ENCODE results near the gene MR1. TPM values are rescaled to one million over a fixed set of nuclear protein-coding genes. Genes with fewer than 3 reads are reported as not detected.

MR1 gene
- total and polyA plus RNA-seq, 4 donors = 1.8 to 13.7 (median 5.1) TPM

GRCh38 chr1:181104042-181104789, 70.4 kb downstream of the MR1 start:
- no peak for DNase-seq (ENCODE audit: low read depth in 4 of 6, low spot score in 6 of 6)
- 9% methylated on average over 14 of the region's 17 CpGs for WGBS (ENCODE audit: insufficient coverage)
- no peaks in the 10 kb centered on the region for H3K27me3 ChIP-seq (ENCODE audit: control insufficient read depth, insufficient read depth, low read length)
- peak overlapping the region; percentile 92 for H3K27ac ChIP-seq (ENCODE audit: low read depth, low read length)
- no peaks in the 10 kb centered on the region for H3K9me3 ChIP-seq (ENCODE audit: control insufficient read depth, insufficient read depth, low read length)
- no peaks in the 10 kb centered on the region for H3K36me3 ChIP-seq (ENCODE audit: control insufficient read depth, insufficient read depth, low read length)
- peaks cover 26% of the 10 kb centered on the region for H3K4me1 ChIP-seq (ENCODE audit: control insufficient read depth, insufficient read depth, low read length)
- H3K4me3 ChIP-seq (ENCODE audit: low read depth, low read length) = peak overlapping the region; percentile 90

GRCh38 chr1:181104790-181105133, 71.0 kb downstream of the MR1 start:
- no peaks in the 10 kb centered on the region for H3K36me3 ChIP-seq (ENCODE audit: control insufficient read depth, insufficient read depth, low read length)
- H3K4me1 ChIP-seq (ENCODE audit: control insufficient read depth, insufficient read depth, low read length) = peaks cover 29% of the 10 kb centered on the region
- H3K27ac ChIP-seq (ENCODE audit: low read depth, low read length) = peak overlapping the region; percentile 92
- WGBS (ENCODE audit: insufficient coverage) = 0% methylated on average over 28 of the region's 28 CpGs
- DNase-seq (ENCODE audit: low read depth in 4 of 6, low spot score in 6 of 6) = peak in 2 of 6 donors; percentile 78 to 80
- H3K4me3 ChIP-seq (ENCODE audit: low read depth, low read length) = peak overlapping the region; percentile 90
- H3K9me3 ChIP-seq (ENCODE audit: control insufficient read depth, insufficient read depth, low read length) = no peaks in the 10 kb centered on the region
- no peaks in the 10 kb centered on the region for H3K27me3 ChIP-seq (ENCODE audit: control insufficient read depth, insufficient read depth, low read length)

- under 1% methylated on average over 102 of the region's 104 CpGs for WGBS (ENCODE audit: insufficient coverage)
- H3K36me3 ChIP-seq (ENCODE audit: control insufficient read depth, insufficient read depth, low read length) = no peaks in the 10 kb centered on the region
- H3K27me3 ChIP-seq (ENCODE audit: control insufficient read depth, insufficient read depth, low read length) = no peaks in the 10 kb centered on the region
- H3K9me3 ChIP-seq (ENCODE audit: control insufficient read depth, insufficient read depth, low read length) = no peaks in the 10 kb centered on the region
- DNase-seq (ENCODE audit: low read depth in 4 of 6, low spot score in 6 of 6) = peak in 5 of 6 donors; percentile 79 to 97 (median 86)
- peaks cover 34% of the 10 kb centered on the region for H3K4me1 ChIP-seq (ENCODE audit: control insufficient read depth, insufficient read depth, low read length)
- H3K27ac ChIP-seq (ENCODE audit: low read depth, low read length) = peak overlapping the region; percentile 92
- peak overlapping the region; percentile 90 for H3K4me3 ChIP-seq (ENCODE audit: low read depth, low read length)
Measured at GRCh38 chr1:181105134-181106021, 71.6 kb downstream of the MR1 start.

GRCh38 chr1:181106022-181106312, 72.2 kb downstream of the MR1 start:
- Histone ChIP-seq H3K27ac (ENCODE audit: low read depth, low read length) (peak overlapping the region; percentile 76), H3K27me3 (ENCODE audit: control insufficient read depth, insufficient read depth, low read length) (no peaks in the 10 kb centered on the region), H3K4me3 (ENCODE audit: low read depth, low read length) (peak overlapping the region; percentile 43), H3K9me3 (ENCODE audit: control insufficient read depth, insufficient read depth, low read length) (no peaks in the 10 kb centered on the region), H3K4me1 (ENCODE audit: control insufficient read depth, insufficient read depth, low read length) (peaks cover 34% of the 10 kb centered on the region), H3K36me3 (ENCODE audit: control insufficient read depth, insufficient read depth, low read length) (no peaks in the 10 kb centered on the region)
- WGBS (ENCODE audit: insufficient coverage) = 11% methylated on average over 1 of the region's 3 CpGs
- DNase-seq (ENCODE audit: low read depth in 4 of 6, low spot score in 6 of 6) = no peak

GRCh38 chr1:181106479-181106878, 72.7 kb downstream of the MR1 start:
- no peak for DNase-seq (ENCODE audit: low read depth in 4 of 6, low spot score in 6 of 6)
- Histone ChIP-seq H3K4me1 (ENCODE audit: control insufficient read depth, insufficient read depth, low read length) (peaks cover 33% of the 10 kb centered on the region), H3K27me3 (ENCODE audit: control insufficient read depth, insufficient read depth, low read length) (no peaks in the 10 kb centered on the region), H3K9me3 (ENCODE audit: control insufficient read depth, insufficient read depth, low read length) (no peaks in the 10 kb centered on the region), H3K27ac (ENCODE audit: low read depth, low read length) (no peak overlapping the region), H3K4me3 (ENCODE audit: low read depth, low read length) (no peak overlapping the region), H3K36me3 (ENCODE audit: control insufficient read depth, insufficient read depth, low read length) (no peaks in the 10 kb centered on the region)
- no CpG with 5 or more reads among the region's 6 CpGs for WGBS (ENCODE audit: insufficient coverage)

- no peaks in the 10 kb centered on the region for H3K27me3 ChIP-seq (ENCODE audit: control insufficient read depth, insufficient read depth, low read length)
- no peak for DNase-seq (ENCODE audit: low read depth in 4 of 6, low spot score in 6 of 6)
- no peak overlapping the region for H3K27ac ChIP-seq (ENCODE audit: low read depth, low read length)
- H3K4me3 ChIP-seq (ENCODE audit: low read depth, low read length) = no peak overlapping the region
- H3K36me3 ChIP-seq (ENCODE audit: control insufficient read depth, insufficient read depth, low read length) = no peaks in the 10 kb centered on the region
- WGBS (ENCODE audit: insufficient coverage) = no CpG with 5 or more reads among the region's 2 CpGs
- no peaks in the 10 kb centered on the region for H3K9me3 ChIP-seq (ENCODE audit: control insufficient read depth, insufficient read depth, low read length)
- peaks cover 27% of the 10 kb centered on the region for H3K4me1 ChIP-seq (ENCODE audit: control insufficient read depth, insufficient read depth, low read length)
Measured at GRCh38 chr1:181107711-181108110, 73.9 kb downstream of the MR1 start.

- DNase-seq (ENCODE audit: low read depth in 4 of 6, low spot score in 6 of 6) = no peak
- Histone ChIP-seq H3K27ac (ENCODE audit: low read depth, low read length) (no peak overlapping the region), H3K27me3 (ENCODE audit: control insufficient read depth, insufficient read depth, low read length) (no peaks in the 10 kb centered on the region), H3K36me3 (ENCODE audit: control insufficient read depth, insufficient read depth, low read length) (no peaks in the 10 kb centered on the region), H3K4me3 (ENCODE audit: low read depth, low read length) (no peak overlapping the region), H3K9me3 (ENCODE audit: control insufficient read depth, insufficient read depth, low read length) (no peaks in the 10 kb centered on the region), H3K4me1 (ENCODE audit: control insufficient read depth, insufficient read depth, low read length) (peaks cover 32% of the 10 kb centered on the region)
- WGBS (ENCODE audit: insufficient coverage) = 43% methylated on average over 4 of the region's 7 CpGs
Measured at GRCh38 chr1:181108304-181108867, 74.6 kb downstream of the MR1 start.

- H3K27ac ChIP-seq (ENCODE audit: low read depth, low read length) = no peak overlapping the region
- H3K9me3 ChIP-seq (ENCODE audit: control insufficient read depth, insufficient read depth, low read length) = no peaks in the 10 kb centered on the region
- WGBS (ENCODE audit: insufficient coverage) = 45% methylated on average over 2 of the region's 2 CpGs
- H3K4me3 ChIP-seq (ENCODE audit: low read depth, low read length) = no peak overlapping the region
- H3K27me3 ChIP-seq (ENCODE audit: control insufficient read depth, insufficient read depth, low read length) = no peaks in the 10 kb centered on the region
- DNase-seq (ENCODE audit: low read depth in 4 of 6, low spot score in 6 of 6) = peak in 1 of 6 donors; percentile 43
- H3K36me3 ChIP-seq (ENCODE audit: control insufficient read depth, insufficient read depth, low read length) = no peaks in the 10 kb centered on the region
- H3K4me1 ChIP-seq (ENCODE audit: control insufficient read depth, insufficient read depth, low read length) = peaks cover 28% of the 10 kb centered on the region
Measured at GRCh38 chr1:181110013-181110412, 76.2 kb downstream of the MR1 start.

All from spinal cord (tissue), 10 donors.